ENCODE results near the gene ERBB4. TPM values are rescaled to one million over a fixed set of nuclear protein-coding genes. Genes with fewer than 3 reads are reported as not detected.
A peak's percentile ranks its signal among the peaks of the same experiment; 100 is the strongest.

The ERBB4 gene
- total RNA-seq, 1 experiment from 2014 or later: 0.04 TPM

- no peak overlapping the region for H2AFZ ChIP-seq (ENCODE audit: low read length)
- WGBS (ENCODE audit: extremely low coverage, insufficient read length, low lambda C conversion rate): no CpG with 5 or more reads among the region's 13 CpGs
- no peak overlapping the region for H3T11ph ChIP-seq (ENCODE audit: low read length)
- no peak overlapping the region for H3K27ac ChIP-seq (ENCODE audit: insufficient read length, low read depth, low read length)
- no peaks in the 10 kb centered on the region for H3K23me2 ChIP-seq (ENCODE audit: insufficient read length, low read depth, low read length, poor library complexity, severe bottlenecking)
- no peak overlapping the region for H2BK20ac ChIP-seq (ENCODE audit: low read depth, low read length, poor library complexity, severe bottlenecking)
- Mint-ChIP-seq H3K27me3 (ENCODE audit: low read depth) (no peaks in the 10 kb centered on the region; the same call in none of the 2 replicates), H3K36me3 (ENCODE audit: insufficient read depth in 1 of 3, low read depth in 3 of 3) (peaks cover 0 to 3% (median 0%) of the 10 kb centered on the region in 3 experiments; a peak in 2 of 7 replicates), H3K4me1 (peaks cover 20 to 21% of the 10 kb centered on the region in 2 experiments), H3K4me3 (peak overlapping the region in 1 of 2 experiments; percentile 54; a peak in 3 of 5 replicates), H3K9me3 (peaks cover 6% of the 10 kb centered on the region in 2 experiments; a peak in 3 of 5 replicates), H3K27ac (no peak overlapping the region)
- no peak overlapping the region; the same call in 1 of the 2 replicates for H3K14ac ChIP-seq (ENCODE audit: insufficient read depth, low read length)
- no peak overlapping the region for H3K9ac ChIP-seq (ENCODE audit: extremely low read depth, insufficient read length, low read length)
- H2BK15ac ChIP-seq (ENCODE audit: low read depth, low read length): no peak overlapping the region
- H3K23ac ChIP-seq (ENCODE audit: insufficient read length, low read depth, low read length): no peak overlapping the region
- H3K79me1 ChIP-seq (ENCODE audit: insufficient read depth, low read depth, low read length, poor library complexity, severe bottlenecking): no peaks in the 10 kb centered on the region
- no peaks in the 10 kb centered on the region for H3K79me2 ChIP-seq (ENCODE audit: insufficient read depth, low read length)
- no peaks in the 10 kb centered on the region for H3K27me3 ChIP-seq (ENCODE audit: insufficient read depth, low read length)
- no peaks in the 10 kb centered on the region for H3K9me3 ChIP-seq (ENCODE audit: control insufficient read depth, low read depth, low read length)
- no peak overlapping the region for H2BK120ac ChIP-seq (ENCODE audit: low read depth, low read length, poor library complexity, severe bottlenecking)
- H4K8ac ChIP-seq (replicated peaks; ENCODE audit: insufficient read length, low read depth, low read length): no peak overlapping the region
- H4K5ac ChIP-seq (ENCODE audit: insufficient read length, low read depth, low read length): no peak overlapping the region
- no peaks in the 10 kb centered on the region for H4K20me1 ChIP-seq (ENCODE audit: control insufficient read depth, insufficient read depth, insufficient read length)
- no peak overlapping the region; the same call in 1 of the 2 replicates for H3K4ac ChIP-seq (ENCODE audit: low read depth, low read length)
- H3K56ac ChIP-seq (ENCODE audit: insufficient read length, low read depth, low read length): no peak overlapping the region
- H3K4me1 ChIP-seq (ENCODE audit: insufficient read depth, low read length): peaks cover 6% of the 10 kb centered on the region; the same call in 1 of the 2 replicates
- peak; percentile 60 for DNase-seq
- H4K91ac ChIP-seq (ENCODE audit: insufficient read length, low read depth, low read length): no peak overlapping the region
- no peak overlapping the region for H3K18ac ChIP-seq (ENCODE audit: insufficient read length, low read depth, low read length)
- H2BK12ac ChIP-seq (ENCODE audit: insufficient read length, low read depth, low read length): no peak overlapping the region
- H3K4me2 ChIP-seq (ENCODE audit: insufficient read depth, insufficient read length, low read length): no peak overlapping the region
- H2BK5ac ChIP-seq (ENCODE audit: insufficient read length, low read length): no peak overlapping the region
- no peak overlapping the region for H2AK5ac ChIP-seq (ENCODE audit: insufficient read length, low read length)
- TF ChIP-seq CTCF (conservative IDR thresholded peaks at IDR 0.05): no peak
Measured at GRCh38 chr2:212237350-212238095, 301.1 kb downstream of the ERBB4 start.

Data from H9 (cell line).